HG03175 (cell line): Measurements from ENCODE around the gene RHO.

Experiments used
- ATAC-seq: cut with Tn5 transposase; IDR thresholded peaks from one replicate; pipeline ENCODE4 v1.9.1; 2021; ENCODE audit warnings: mild to moderate bottlenecking, moderate library complexity; ENCODE audit not compliant: unreplicated experiment

Gene RHO

DNA sequence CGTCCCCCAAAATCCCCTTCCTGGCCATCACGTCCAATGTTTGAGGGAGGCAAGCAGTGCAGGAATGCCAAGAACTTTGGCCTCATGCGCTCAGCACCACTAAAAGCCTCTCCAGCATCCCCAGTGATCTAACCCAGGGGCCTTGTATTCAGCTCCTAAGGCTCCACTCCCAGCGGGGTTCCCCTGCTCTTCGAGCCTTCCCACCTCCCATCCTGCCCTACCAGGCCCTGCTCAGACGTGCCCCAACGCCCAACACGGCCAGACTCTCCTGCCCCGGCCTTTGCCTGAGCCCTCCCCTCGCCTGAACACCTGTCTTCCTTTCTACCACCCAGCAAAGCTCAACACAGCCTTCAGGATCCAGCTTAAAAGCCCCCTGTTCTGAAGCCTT lies 47.6 kb downstream of the RHO start:
- no peak for ATAC-seq

DNA sequence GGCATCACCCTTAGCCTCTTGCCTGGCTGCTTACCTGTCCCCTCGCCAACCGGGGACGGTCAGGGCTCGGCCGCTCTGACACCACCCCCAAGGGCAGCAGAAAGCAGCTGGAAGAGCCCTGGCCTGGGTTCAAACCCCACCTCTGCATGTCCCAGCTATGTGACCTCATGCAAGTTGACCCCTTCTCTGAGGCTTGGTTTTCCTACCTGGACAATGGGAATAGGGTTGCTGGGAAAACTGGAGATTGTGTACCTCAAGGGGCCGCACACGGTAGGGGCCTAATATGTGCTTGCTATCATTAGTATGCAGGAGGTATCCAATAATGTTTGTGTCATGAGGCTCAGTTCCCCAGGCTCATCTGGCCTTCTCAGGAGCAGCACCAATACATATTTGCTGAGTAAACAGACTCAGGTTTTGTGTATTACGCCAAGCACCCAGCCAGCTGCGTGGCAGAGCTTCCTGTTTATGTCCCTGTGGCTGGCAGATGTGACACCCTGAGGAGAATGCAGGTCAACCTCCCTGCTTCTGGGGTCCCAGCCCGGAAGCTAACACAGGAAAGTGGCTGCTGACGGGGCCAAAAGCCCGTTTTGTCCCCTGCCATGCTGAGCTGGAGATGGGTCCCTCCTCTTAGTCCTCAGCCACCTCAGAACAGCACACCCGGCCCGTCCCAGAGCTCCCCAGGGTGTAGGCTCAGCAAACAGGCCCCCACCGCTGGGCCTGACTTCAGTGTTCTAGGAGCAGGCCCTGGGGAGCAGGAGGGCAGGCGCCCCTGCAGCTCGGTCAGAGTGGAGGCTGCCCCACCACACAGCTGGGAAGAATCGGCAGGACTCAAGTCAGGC lies 48.3 kb downstream of the RHO start:
- peak; percentile 64 for ATAC-seq

DNA sequence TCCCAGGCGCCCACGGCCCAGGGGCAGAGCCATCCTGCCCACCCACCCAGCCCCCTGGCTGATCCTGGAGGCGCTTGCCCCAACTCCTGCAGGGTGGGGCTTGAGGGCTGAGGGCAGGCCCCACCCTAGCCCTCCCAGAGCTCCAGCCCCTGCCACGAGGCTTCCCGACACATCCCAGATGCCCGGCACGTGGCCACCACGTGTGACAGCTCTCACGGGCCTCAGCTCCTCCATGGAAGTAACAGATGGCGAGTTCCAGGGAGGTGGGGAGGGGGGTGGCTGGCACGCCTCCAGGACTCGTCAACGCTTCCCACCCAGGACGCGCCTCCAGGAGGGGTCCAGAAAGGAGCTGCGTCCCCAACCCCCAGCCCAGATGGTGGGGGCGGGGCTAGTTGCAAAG lies 48.9 kb downstream of the RHO start:
- ATAC-seq: no peak

DNA sequence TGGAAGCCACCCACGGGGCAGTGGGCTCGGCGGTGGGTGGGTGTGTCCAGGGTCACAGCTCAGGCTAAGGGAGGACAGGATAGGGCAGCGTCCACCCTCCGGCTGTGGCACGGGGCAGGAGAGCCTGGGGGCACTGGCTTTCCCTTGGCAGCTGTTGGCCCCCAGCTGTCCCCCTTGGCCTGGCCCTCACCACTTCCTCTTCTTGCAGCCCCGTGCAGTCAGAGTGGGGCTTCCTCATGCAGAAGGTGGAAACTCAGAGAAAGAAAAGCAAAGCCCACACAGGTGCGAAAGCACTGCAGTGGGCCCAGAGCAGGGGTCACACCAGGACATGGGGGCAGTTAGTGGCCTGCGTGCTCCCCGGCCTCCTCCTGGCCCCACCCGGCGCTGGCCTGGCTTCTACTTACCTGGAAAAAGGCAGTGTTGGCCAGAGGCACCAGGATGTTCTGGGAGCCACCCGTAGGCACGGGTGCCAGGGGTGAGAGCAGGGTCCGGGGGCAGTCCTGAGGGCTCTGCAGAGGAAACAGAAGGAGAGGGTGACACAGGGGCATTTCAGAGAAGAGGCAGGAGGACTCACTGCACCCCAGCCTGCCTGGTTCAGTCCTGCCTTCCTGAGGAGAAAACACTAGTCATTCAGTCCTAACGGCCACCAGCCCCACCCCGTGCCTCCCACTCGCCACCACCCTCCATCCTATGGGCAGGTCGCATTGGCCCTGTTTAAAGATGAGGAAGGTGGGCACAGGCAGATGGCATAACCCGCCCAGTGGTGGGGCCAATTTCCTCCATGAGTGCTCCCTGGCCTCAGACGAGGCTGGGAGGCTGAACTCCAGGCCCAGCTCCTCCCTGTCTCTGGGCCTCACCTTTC lies 49.7 kb downstream of the RHO start:
- ATAC-seq: peak; percentile 57

DNA sequence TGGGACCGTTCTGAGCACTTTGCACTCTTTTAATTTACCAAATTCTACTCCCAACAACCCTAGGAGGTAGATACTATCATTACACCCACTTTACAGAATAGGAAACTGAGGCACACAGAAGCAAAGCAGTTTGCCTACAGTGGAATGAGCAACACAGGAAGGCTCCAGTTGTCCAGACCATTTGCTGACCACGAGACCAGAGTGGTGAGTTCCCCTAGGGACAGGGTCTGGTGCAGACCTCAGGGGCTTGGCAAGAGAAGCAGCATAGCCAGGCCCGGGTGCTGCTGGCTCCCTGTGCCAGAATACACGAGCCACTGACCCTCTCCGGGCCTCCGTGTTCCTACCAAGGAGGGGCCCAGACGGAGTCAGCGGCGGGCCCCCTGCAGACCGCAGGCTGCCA lies 51.6 kb downstream of the RHO start:
- no peak for ATAC-seq

DNA sequence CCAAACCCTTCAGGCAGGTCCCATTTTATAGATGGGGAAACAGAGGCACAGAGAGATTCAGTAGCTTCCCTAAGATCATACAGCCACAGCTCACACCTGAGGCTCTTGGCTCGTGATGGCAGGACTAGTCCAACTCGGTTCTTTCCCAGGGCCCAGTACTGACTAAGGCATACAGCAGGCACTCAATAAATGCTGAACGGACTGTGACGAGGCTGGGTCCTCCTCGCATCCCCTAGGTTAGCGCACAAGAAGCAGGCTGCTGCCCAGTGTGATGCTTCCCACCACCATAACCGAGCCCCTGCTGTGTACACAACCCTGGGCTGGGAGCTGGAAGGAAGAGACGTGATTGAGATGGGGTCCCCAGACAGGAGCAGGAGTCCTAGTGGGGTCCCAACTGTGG lies 53.2 kb downstream of the RHO start:
- no peak for ATAC-seq

DNA sequence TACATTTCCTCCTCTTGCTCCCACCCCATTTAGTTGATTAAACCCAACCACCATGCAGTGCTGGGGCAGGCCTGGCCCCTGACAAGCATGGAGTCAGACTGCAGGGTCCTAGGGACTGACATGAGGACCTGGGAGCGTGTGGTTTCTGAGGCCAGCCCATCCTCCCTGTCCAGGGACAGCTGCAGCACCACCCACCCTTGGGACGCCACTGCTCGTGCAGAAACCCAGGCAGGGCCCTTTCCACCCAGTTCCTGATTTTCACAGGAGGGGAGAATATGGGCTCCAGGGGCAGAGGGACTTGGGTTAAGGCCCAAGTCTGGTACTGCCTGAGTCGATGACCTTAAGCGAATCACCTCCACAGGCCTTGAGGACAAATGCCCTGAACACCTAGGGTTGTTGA lies 54.4 kb downstream of the RHO start:
- ATAC-seq: no peak

DNA sequence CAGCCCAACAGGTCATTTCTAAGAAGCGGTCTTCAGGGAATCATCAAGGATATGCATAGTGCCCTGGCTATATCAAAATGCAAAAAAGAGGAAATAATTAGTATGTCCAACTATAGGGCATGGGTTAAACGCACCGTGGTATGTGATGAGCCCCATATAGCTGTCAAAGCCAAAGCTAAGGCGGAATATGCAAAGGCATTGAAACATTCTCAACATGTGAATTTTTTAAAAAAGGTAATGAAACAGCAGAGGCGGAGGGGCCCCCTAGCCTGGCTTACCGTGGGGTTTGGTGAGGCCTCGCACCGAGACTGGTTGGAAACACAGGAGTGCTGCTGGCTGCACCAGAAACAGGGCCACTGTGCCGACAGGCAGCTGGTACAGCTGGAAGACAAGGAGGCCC lies 54.9 kb downstream of the RHO start:
- no peak for ATAC-seq

DNA sequence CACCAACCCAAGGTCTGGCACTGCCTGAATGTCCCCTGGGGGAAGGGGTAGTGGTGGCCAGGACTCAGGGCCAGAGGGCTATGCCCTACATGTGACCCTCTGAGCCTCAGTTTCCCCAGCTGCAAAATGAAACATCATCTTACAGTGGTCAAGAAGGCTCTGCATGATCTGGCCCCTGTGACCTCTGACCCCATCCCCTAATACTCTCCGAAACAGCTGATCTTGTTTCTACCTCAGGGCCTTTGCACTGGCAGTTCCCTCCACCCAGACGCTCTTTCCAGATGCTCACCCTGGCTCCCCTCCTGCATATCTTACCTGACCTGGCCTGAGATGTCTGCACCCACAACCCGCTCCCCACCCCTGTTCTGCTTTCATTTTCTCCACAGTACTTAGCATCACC lies 56.2 kb downstream of the RHO start:
- ATAC-seq: no peak
